UCSD-AML1 (cell line): ENCODE data around the gene COL5A2.

ENCODE experiments used
- DNase-seq: peaks from one replicate; lab custom pipeline; 2025; ENCODE audit not compliant: unreplicated experiment; lab: John Stamatoyannopoulos, UW

Gene COL5A2

GRCh38 chr2:189181706-189182105, 2.1 kb upstream of the COL5A2 start:
- DNase-seq, result no peak

GRCh38 chr2:189178726-189179569, 613 bp downstream of the COL5A2 start:
- no peak for DNase-seq

GRCh38 chr2:189178054-189178453, 1.5 kb downstream of the COL5A2 start:
- no peak for DNase-seq

GRCh38 chr2:189177251-189177840, 2.2 kb downstream of the COL5A2 start:
- no peak for DNase-seq

- no peak for DNase-seq
Observed at GRCh38 chr2:189176516-189176915, 3.0 kb downstream of the COL5A2 start.

GRCh38 chr2:189175869-189176433, 3.6 kb downstream of the COL5A2 start:
- no peak for DNase-seq

- no peak for DNase-seq
Observed at GRCh38 chr2:189171956-189172609, 7.5 kb downstream of the COL5A2 start.

GRCh38 chr2:189168856-189169499, 10.6 kb downstream of the COL5A2 start:
- DNase-seq, result no peak

GRCh38 chr2:189165656-189166380, 13.7 kb downstream of the COL5A2 start:
- no peak for DNase-seq

- no peak for DNase-seq
Observed at GRCh38 chr2:189164746-189165145, 14.8 kb downstream of the COL5A2 start.

- DNase-seq, result no peak
Observed at GRCh38 chr2:189163889-189164288, 15.7 kb downstream of the COL5A2 start.

- no peak for DNase-seq
Observed at GRCh38 chr2:189162566-189162965, 17.0 kb downstream of the COL5A2 start.

- DNase-seq, result no peak
Observed at GRCh38 chr2:189161894-189162293, 17.7 kb downstream of the COL5A2 start.

GRCh38 chr2:189159717-189160116, 19.8 kb downstream of the COL5A2 start:
- no peak for DNase-seq

- DNase-seq, result no peak
Observed at GRCh38 chr2:189159273-189159672, 20.3 kb downstream of the COL5A2 start.

GRCh38 chr2:189157939-189158338, 21.6 kb downstream of the COL5A2 start:
- no peak for DNase-seq

GRCh38 chr2:189157456-189157855, 22.1 kb downstream of the COL5A2 start:
- DNase-seq, result no peak

- DNase-seq, result no peak
Observed at GRCh38 chr2:189155795-189156194, 23.8 kb downstream of the COL5A2 start.

- no peak for DNase-seq
Observed at GRCh38 chr2:189153619-189154018, 25.9 kb downstream of the COL5A2 start.

- no peak for DNase-seq
Observed at GRCh38 chr2:189152483-189152882, 27.1 kb downstream of the COL5A2 start.

GRCh38 chr2:189151906-189152305, 27.7 kb downstream of the COL5A2 start:
- no peak for DNase-seq
